ENCODE measurements around the gene PROX2. TPM values are rescaled to one million over a fixed set of nuclear protein-coding genes. Genes with fewer than 3 reads are reported as not detected.

Gene PROX2
- polyA plus RNA-seq, 3 donors = 0.03 TPM; not detected in 2

DNA sequence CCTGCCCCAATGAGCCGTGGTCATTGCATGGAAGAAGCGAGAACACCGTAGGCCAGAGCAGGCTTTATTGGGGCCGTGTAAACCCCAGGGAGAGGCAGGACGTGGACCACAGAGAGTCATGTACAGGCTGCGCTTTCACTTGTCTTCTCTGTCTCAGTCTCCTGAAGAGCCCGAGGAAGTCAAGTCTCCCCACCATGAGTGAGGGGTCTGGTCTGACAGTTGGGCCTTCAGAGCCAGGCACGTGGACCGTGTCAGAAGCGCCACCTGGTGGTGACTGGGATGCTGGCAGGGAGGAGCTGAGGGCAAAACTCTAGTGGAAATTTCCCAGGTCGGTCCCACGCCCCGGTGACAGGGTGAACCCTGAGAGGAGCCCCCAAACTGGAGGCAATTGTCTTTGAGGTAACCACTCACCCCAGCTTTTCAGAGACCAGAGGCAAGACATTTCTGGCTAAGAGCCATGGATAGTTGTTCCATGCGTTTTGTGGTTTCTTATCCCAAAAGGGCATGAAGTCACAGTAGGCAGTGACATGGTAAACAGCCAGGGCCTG is 29.7 kb upstream of the PROX2 start:
- no peak overlapping the region for H3K4me2 ChIP-seq (replicated peaks; ENCODE audit: extremely low read depth, low read length, poor library complexity, severe bottlenecking)
- no peaks in the 10 kb centered on the region for H3K79me2 ChIP-seq (ENCODE audit: insufficient read depth, low read length)
- no peak overlapping the region for H2AFZ ChIP-seq (ENCODE audit: insufficient read depth, low read depth, low read length, poor library complexity, severe bottlenecking)
- peaks cover 38 to 50% of the 10 kb centered on the region in 2 donors for H3K36me3 ChIP-seq (replicated peaks in 1 of 2; ENCODE audit: control insufficient read depth in 1 of 2, insufficient read depth in 2 of 2, low read length in 2 of 2)
- Mint-ChIP-seq H3K9me3 (no peaks in the 10 kb centered on the region), H3K27me3 (ENCODE audit: low read depth in 3 of 3) (peaks cover 0 to 6% (median 1%) of the 10 kb centered on the region in 3 donors), H3K27ac (peak overlapping the region in 2 of 7 donors; percentile 43 to 83), H3K4me3 (no peak overlapping the region), H3K4me1 (no peaks in the 10 kb centered on the region), H3K36me3 (peaks cover 42 to 48% of the 10 kb centered on the region in 2 donors)
- no peak overlapping the region for H3K4me3 ChIP-seq (replicated peaks in 1 of 3; ENCODE audit: low read depth in 2 of 3, low read length in 3 of 3)
- no peaks in the 10 kb centered on the region for H3K4me1 ChIP-seq (ENCODE audit: control insufficient read depth in 1 of 2, insufficient read depth in 2 of 2, low read length in 2 of 2)
- WGBS (ENCODE audit: insufficient coverage) = 39% methylated on average over 14 of the region's 14 CpGs
- TF ChIP-seq CTCF (IDR thresholded peaks at IDR 0.05) = peak; percentile 92
- intact Hi-C loops (cut with micrococcal nuclease) = loop anchor here (2.0 to 5.0 kb wide), 2 partner anchors 45 to 298 kb away; no protein-coding TSS in a partner anchor
- DNase-seq = peak; percentile 49 to 67 (median 56)
- H4K20me1 ChIP-seq (ENCODE audit: insufficient read depth, low read length) = peaks cover 7% of the 10 kb centered on the region
- H3K9me3 ChIP-seq (replicated peaks in 1 of 2; ENCODE audit: control insufficient read depth in 1 of 2, insufficient read depth in 1 of 2, low read length in 2 of 2) = no peaks in the 10 kb centered on the region
- no peaks in the 10 kb centered on the region for H3K27me3 ChIP-seq (ENCODE audit: control insufficient read depth in 2 of 2, insufficient read depth in 2 of 2, low read length in 2 of 2)
- no peak overlapping the region for H3K9ac ChIP-seq (ENCODE audit: insufficient read depth, low read length, poor library complexity, severe bottlenecking)
- H3K27ac ChIP-seq (ENCODE audit: low read depth in 1 of 2, low read length in 2 of 2) = peak overlapping the region in 1 of 2 donors; percentile 15

DNA sequence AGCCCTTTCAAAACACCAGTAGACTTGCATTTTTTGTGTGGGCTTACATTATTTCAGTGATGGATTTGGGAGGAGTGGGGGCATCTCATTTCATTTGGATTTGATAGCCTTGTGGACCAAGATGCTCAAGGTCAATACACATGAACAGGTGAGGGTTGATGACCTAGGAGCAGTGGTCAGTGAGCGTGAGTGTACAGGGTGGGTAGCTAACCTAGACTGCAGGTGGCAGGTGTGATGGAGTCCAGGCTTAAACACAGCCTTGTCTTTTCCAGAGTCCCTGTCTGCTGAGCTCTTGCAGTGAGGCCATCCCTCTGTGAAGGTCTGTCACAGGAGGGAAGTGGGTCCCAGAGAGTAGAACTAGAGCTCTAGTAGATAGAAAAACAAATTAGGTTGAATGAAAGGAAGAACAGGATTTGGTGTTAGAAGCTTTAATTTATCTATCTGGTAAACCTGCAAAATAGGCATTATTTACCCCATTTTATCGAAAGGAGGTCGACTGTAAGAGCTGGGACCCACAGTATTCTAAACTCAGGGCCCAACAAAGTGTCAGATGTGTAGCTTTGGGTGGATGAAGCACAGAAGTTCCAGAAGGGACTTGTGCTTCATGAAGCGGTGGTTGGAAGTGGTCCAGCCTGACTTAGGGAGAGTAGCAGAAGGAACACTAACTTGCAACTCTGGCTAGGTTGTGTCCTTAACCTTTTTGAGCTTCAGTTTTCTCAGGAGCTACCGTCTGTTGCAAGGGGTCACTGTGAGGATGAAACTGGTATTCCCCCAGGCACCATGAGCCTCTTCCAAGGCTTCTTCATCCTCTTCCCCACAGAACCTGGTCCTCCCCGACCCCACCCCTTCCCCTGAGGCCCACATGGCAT is 28.9 kb upstream of the PROX2 start:
- Histone ChIP-seq H3K79me2 (ENCODE audit: insufficient read depth, low read length) (no peaks in the 10 kb centered on the region), H3K27me3 (ENCODE audit: control insufficient read depth in 2 of 2, insufficient read depth in 2 of 2, low read length in 2 of 2) (no peaks in the 10 kb centered on the region), H3K4me1 (ENCODE audit: control insufficient read depth in 1 of 2, insufficient read depth in 2 of 2, low read length in 2 of 2) (no peaks in the 10 kb centered on the region), H3K9ac (ENCODE audit: insufficient read depth, low read length, poor library complexity, severe bottlenecking) (no peak overlapping the region), H3K4me3 (replicated peaks in 1 of 3; ENCODE audit: low read depth in 2 of 3, low read length in 3 of 3) (no peak overlapping the region), H3K27ac (ENCODE audit: low read depth in 1 of 2, low read length in 2 of 2) (peak overlapping the region in 1 of 2 donors; percentile 15), H2AFZ (ENCODE audit: insufficient read depth, low read depth, low read length, poor library complexity, severe bottlenecking) (no peak overlapping the region), H3K36me3 (replicated peaks in 1 of 2; ENCODE audit: control insufficient read depth in 1 of 2, insufficient read depth in 2 of 2, low read length in 2 of 2) (peaks cover 46 to 58% of the 10 kb centered on the region in 2 donors), H4K20me1 (ENCODE audit: insufficient read depth, low read length) (peaks cover 7% of the 10 kb centered on the region), H3K4me2 (replicated peaks; ENCODE audit: extremely low read depth, low read length, poor library complexity, severe bottlenecking) (no peak overlapping the region), H3K9me3 (replicated peaks in 1 of 2; ENCODE audit: control insufficient read depth in 1 of 2, insufficient read depth in 1 of 2, low read length in 2 of 2) (no peaks in the 10 kb centered on the region)
- no peak for TF ChIP-seq CTCF (IDR thresholded peaks at IDR 0.05)
- Mint-ChIP-seq H3K4me3 (no peak overlapping the region), H3K4me1 (no peaks in the 10 kb centered on the region), H3K27ac (peak overlapping the region in 5 of 7 donors; percentile 31 to 83 (median 56)), H3K36me3 (peaks cover 50 to 56% of the 10 kb centered on the region in 2 donors), H3K27me3 (ENCODE audit: low read depth in 3 of 3) (peaks cover 0 to 4% (median 1%) of the 10 kb centered on the region in 3 donors), H3K9me3 (no peaks in the 10 kb centered on the region)
- no peak for DNase-seq
- intact Hi-C loops (cut with micrococcal nuclease) = loop anchor here (2.0 to 5.0 kb wide), 2 partner anchors 44 to 298 kb away; no protein-coding TSS in a partner anchor
- WGBS (ENCODE audit: insufficient coverage) = 81% methylated on average over 4 of the region's 6 CpGs

All from CD14-positive monocyte (primary cell).